ENCODE data around the gene GABARAPL2.
"Not testable (repeated sequence)": the region's sequence is repeated elsewhere in the genome, so short reads cannot be mapped to it uniquely, and the experiment has no call there.

Gene GABARAPL2

DNA sequence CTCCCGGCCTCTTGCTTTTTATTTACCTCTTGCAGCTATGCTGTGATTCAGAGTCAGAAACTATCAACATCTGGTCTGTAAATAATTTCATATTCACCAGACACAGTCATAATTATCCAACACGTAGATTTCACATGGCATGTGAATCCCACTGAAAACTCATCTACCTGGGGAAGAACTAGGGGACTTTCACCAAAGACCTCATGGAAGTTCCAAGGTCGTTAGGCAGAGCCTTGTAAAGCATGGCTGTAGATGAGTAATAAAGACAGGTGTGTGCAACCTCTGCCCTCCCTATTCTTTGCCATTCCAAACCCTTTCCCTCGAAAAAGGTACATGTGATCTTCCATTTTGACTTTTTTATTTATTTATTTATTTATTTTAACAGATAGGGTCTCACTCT, 28.4 kb upstream of the GABARAPL2 start:
- TF ChIP-seq JUND (IDR thresholded peaks at IDR 0.05; ENCODE audit: low read depth) = no peak
- in situ Hi-C loops (cut with HindIII; ENCODE audit: low pct_unique_long_range_greater_than_20kb, low sequenced_read_pairs) = no loop called here
- no peak for DNase-seq (ENCODE audit: low read depth in 1 of 2, low spot score in 1 of 2)

DNA sequence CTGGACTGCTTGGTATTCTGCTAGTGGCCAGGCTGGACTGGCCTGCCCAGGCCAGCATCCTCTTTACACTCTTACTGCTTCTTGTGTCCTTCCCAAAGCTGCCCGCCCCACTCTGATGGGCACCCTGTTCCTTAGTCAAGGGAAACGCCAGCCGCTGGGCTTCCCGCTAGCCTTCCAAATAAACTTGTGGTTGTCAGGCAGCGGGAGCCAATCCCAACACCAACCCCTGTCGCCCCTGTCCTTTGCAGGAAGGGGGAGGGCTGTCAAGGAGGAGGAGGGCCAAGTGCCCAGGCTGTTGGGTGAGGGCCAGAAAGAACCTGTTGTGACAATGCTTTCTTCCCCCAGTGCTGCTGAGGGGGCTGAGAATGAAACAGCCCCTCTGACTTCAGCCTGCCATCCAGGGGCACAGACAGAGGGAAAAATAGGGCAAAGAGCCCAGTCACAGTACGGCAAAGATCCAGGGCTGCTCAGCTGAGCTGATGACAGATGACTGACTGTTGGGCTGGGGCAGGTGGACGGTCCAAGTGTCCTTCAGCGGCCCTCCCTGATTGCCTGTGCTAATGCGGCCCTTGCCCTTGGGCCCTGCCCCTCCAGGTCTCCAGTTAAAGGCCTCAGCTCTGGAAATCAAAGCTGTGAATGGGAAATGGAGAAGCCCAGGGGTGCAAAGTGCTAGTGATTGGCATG, 27.2 kb upstream of the GABARAPL2 start:
- DNase-seq (ENCODE audit: low read depth in 1 of 2, low spot score in 1 of 2); in situ Hi-C loops (cut with HindIII; ENCODE audit: low pct_unique_long_range_greater_than_20kb, low sequenced_read_pairs): not testable (repeated sequence)

DNA sequence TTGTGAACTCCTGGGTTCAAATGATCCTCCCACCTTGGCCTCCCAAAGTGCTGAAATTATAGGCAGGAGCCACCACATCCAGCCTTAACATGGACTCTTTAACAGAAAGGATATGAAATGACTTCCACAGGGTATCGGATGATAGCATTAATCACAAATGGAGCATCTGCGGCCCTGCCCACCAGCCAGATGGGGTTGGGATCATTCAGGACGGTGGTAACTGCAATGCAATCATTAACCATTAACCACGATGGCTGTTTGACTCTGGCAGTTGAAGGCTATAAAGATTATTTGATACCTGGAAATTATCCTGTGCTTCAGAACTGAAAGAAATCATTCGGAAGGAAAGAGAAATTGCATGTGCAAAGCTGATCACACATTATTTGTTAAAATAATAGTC, 24.9 kb upstream of the GABARAPL2 start:
- in situ Hi-C loops (cut with HindIII; ENCODE audit: low pct_unique_long_range_greater_than_20kb, low sequenced_read_pairs) = no loop called here
- no peak for TF ChIP-seq JUND (IDR thresholded peaks at IDR 0.05; ENCODE audit: low read depth)
- DNase-seq (ENCODE audit: low read depth in 1 of 2, low spot score in 1 of 2) = no peak

DNA sequence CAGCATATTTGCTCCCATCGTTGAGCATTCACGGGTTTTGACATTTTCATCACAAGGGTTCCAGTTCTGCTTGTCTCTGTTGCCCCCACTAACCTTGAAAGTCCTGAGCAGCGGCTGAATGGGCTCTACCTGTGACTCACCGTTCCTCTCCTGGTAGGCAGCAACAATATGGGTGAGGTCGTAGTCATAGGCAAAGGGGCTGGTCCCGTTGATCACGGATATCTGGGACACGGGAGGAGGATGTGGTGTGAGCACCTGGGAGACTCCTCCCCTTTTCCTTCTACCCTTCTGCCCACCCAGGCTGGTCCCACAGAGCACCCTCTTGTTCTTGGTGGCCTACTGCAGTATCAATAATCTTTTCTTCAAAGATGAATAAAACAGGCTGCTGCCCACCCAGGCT, 23.7 kb upstream of the GABARAPL2 start:
- in situ Hi-C loops (cut with HindIII; ENCODE audit: low pct_unique_long_range_greater_than_20kb, low sequenced_read_pairs); DNase-seq (ENCODE audit: low read depth in 1 of 2, low spot score in 1 of 2): not testable (repeated sequence)

DNA sequence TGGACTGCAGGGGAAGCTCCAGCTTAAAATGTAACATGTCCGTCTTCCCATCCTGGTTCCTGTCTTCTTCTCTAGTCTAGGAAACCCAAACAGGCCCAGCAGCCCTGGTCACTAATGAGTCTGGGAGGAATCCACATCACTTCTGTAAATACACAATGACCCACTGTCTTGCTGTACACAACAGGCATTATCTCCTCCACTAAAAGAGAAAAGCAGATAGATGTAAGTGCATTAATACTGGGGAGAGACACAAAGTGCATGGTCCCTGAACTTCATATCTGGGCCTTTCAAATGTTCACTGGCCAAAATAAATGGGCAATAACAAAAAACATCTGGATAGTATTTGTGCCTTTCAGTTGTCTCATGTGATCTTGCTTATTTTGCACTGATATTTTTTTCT, 20.3 kb upstream of the GABARAPL2 start:
- in situ Hi-C loops (cut with HindIII; ENCODE audit: low pct_unique_long_range_greater_than_20kb, low sequenced_read_pairs); DNase-seq (ENCODE audit: low read depth in 1 of 2, low spot score in 1 of 2): not testable (repeated sequence)

DNA sequence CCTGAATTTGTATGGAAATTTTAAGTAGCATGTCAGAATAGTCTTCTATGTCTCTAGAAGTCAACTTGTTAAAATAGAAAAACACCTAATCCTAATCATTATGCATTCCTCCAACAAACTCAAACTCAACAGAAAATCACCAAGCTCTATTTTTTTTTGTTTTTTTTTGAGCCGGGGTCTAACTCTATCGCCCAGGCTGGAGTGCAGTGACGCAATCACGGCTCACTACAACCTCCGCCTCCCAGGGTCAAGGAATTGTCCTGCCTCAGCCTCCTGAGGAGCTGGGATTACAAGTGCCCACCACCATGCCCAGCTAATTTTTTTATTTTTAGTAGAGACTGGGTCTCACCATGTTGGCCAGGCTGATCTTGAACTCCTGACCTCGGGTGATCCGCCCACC, 19.9 kb upstream of the GABARAPL2 start:
- in situ Hi-C loops (cut with HindIII; ENCODE audit: low pct_unique_long_range_greater_than_20kb, low sequenced_read_pairs) = no loop called here
- DNase-seq (ENCODE audit: low read depth in 1 of 2, low spot score in 1 of 2) = no peak
- no peak for TF ChIP-seq JUND (IDR thresholded peaks at IDR 0.05; ENCODE audit: low read depth)

DNA sequence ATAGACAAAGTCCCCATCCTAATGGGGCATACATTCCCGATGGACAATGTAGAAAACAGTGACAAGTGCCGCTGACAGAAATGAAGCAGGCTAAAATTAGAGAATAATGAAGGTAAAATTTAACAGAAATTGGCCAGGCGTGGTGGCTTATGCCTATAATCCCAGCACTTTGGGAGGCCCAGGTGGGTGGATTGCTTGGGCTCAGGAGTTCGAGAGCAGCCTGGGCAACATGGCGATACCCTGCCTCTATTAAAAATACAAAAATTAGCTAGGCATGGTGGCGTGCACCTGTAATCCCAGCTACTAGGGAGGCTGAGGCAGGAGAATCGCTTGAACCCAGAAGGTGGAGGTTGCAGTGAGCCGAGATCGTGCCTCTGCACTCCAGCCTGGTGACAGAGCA, 17.7 kb upstream of the GABARAPL2 start:
- in situ Hi-C loops (cut with HindIII; ENCODE audit: low pct_unique_long_range_greater_than_20kb, low sequenced_read_pairs) = not testable (repeated sequence)

DNA sequence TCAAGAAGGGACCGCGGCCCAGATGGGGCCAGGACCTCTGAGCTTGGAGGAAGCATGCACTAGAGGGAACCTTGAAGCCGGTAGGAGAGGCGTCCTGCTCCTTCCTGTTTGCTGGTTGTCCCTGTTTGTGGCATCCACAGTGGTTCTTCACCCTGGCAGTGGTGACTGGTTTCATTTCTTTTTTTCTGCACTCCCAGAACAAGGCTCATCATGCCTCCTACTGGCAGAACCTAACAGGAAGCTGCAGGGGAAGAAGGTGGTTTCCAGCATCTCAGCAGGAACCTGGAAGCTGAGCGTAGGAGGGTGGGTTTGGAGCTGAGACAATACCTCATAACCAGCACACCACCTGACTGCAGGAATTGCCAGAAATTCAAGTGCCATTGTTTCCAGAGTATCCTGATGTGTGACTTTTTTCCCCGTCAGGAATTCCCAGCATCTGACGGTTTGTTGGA, 15.9 kb upstream of the GABARAPL2 start:
- peak; percentile 21 to 54 for DNase-seq (ENCODE audit: low read depth in 1 of 2, low spot score in 1 of 2)
- TF ChIP-seq JUND (IDR thresholded peaks at IDR 0.05; ENCODE audit: low read depth) = no peak
- in situ Hi-C loops (cut with HindIII; ENCODE audit: low pct_unique_long_range_greater_than_20kb, low sequenced_read_pairs) = no loop called here

More for the DNA sequence above, 17.7 kb upstream of the GABARAPL2 start:
- not testable (repeated sequence) for DNase-seq (ENCODE audit: low read depth in 1 of 2, low spot score in 1 of 2)

DNA sequence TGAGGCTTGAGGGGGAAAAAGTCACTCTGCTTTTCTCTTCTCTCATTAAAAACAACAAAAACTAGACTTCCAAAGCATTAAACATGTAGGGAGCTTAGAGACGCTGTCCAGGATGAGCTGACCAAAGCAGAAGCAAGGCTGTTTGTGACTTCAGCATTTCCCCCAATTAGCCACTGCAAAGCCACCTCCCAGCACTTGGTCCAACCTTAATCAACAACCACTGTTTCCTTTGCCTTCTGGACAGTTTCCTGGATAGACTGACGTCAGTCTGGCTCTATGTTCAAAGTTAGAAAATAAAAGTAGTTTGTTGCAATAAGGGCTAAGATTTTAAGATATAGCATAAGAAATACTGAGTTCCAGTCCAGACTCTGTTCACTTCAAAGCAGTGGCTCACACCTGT, 13.2 kb upstream of the GABARAPL2 start:
- no peak for DNase-seq (ENCODE audit: low read depth in 1 of 2, low spot score in 1 of 2)
- no peak for TF ChIP-seq JUND (IDR thresholded peaks at IDR 0.05; ENCODE audit: low read depth)
- in situ Hi-C loops (cut with HindIII; ENCODE audit: low pct_unique_long_range_greater_than_20kb, low sequenced_read_pairs) = no loop called here

DNA sequence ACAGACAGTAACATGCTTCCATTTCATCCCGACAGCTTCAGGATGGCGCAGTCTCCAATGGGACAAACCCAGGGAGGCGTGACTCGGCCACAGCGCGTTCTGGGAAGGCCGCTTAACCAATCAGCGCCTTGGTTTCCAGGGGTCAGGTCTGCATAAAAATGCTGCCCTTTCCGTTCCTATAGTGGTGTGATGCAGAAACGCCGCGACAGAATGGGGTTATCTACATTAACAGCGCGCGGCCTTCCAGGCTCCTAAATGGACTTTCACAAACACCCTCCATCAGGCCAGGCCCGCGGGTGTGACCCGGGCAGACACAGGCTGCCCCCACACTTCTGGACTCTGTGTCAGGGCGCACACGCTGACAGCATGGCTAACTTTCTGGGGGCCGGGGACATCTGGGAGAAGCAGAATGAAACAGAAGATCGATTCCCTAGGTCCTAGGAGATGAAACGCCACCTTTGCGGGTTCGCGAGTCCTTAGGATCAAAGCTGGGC, 10.9 kb upstream of the GABARAPL2 start:
- TF ChIP-seq JUND (IDR thresholded peaks at IDR 0.05; ENCODE audit: low read depth) = no peak
- in situ Hi-C loops (cut with HindIII; ENCODE audit: low pct_unique_long_range_greater_than_20kb, low sequenced_read_pairs) = no loop called here
- DNase-seq (ENCODE audit: low read depth in 1 of 2, low spot score in 1 of 2) = no peak

DNA sequence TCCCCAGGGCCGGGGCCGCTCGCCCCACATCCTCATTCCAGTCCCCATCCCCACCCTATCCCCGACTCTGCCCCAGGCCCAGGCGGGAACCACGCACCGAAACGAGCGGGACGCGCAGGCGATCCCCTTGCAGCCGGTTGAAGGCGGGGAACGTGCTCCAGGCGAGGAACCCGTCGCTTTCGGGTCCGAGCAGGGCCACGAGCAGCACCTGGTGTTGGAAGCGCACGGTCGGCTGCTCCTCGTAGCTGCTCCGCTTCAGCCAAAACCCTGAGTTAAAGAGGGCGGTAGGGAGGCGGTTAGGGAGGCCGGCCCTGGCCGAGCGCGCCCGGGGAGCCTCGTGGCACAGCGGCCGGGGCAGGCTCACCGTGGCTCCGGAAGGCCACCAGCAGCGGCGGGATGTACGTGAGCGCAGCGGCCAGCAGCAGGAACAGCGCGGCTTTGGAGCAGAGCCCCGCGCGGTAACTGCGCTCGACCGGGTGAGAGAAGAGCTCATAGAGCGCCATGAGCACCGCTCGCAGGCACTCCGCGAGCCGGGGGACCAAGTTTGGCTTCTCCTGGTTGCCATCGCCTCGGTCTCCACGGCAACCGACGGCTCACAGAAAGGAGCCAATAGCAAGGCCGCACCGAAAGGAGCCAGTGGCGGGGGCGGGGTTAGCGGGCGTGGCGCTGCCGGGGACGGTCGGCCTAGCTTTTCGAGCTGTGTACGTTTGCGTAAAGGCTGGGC, 10.3 kb upstream of the GABARAPL2 start, which contains the start of gene TMEM231:
TSS of gene TMEM231 (minus strand) at position 546 of the 724 bp plus-strand sequence. CDS start at position 503, 43 bp downstream.
- peak; percentile 95 to 98 for DNase-seq (ENCODE audit: low read depth in 1 of 2, low spot score in 1 of 2)
- TF ChIP-seq JUND (IDR thresholded peaks at IDR 0.05; ENCODE audit: low read depth) = no peak
- in situ Hi-C loops (cut with HindIII; ENCODE audit: low pct_unique_long_range_greater_than_20kb, low sequenced_read_pairs) = no loop called here

DNA sequence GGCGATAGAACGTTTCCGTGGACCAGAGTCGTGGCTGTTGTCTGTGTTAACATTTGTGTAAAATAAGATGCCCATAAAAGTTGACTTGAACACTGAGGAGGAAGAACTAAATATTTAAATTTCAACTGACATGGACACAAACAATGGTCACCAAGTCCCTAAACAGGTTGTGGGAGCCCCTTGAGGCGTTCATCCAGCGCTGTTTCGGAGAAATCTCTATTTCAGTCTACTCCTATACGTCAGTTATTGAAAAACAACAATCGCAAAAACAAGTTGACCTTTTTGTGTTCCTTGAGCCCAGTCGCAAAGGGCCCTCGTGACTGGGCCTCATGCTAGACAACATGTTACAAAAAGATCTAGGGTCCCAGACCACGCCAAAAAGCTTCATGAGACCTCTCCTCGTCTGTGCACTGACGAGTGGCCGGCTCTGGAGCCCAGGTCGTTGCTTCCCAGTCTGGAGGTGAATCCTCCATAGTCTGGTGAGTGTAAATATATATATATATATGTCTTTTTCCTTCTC, 9.7 kb upstream of the GABARAPL2 start:
- TF ChIP-seq JUND (IDR thresholded peaks at IDR 0.05; ENCODE audit: low read depth) = no peak
- no peak for DNase-seq (ENCODE audit: low read depth in 1 of 2, low spot score in 1 of 2)
- in situ Hi-C loops (cut with HindIII; ENCODE audit: low pct_unique_long_range_greater_than_20kb, low sequenced_read_pairs) = no loop called here

DNA sequence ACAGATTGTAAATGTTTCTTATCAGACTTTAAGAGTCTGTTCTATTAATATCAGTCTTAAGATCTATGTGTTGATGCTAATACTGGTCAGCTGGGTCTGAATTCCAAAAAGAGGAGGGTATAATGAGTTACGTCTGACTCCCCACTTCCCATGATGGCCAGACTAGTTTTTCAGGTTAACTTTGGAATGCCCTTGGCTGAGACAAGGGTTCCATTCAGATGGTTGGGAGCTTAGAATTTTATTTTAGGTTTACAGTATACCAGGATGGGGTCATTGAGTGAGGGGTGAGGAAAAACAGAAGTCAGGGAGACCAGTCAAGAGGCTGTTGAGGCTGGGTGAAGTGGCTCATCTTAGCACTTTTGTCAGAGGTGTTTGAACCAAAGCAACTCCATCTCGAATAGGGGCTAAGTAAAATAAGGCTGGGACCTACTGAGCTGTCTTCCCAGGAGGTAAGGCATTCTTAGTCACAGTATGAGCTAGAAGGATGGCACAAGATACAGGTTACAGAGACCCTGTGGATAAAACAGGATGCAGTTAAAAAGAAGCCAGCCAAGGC, 7.3 kb upstream of the GABARAPL2 start:
- in situ Hi-C loops (cut with HindIII; ENCODE audit: low pct_unique_long_range_greater_than_20kb, low sequenced_read_pairs) = no loop called here
- peak in 1 of 2 experiments; percentile 14 for DNase-seq (ENCODE audit: low read depth in 1 of 2, low spot score in 1 of 2)
- TF ChIP-seq JUND (IDR thresholded peaks at IDR 0.05; ENCODE audit: low read depth) = no peak
